Transverse colon (tissue), 4 donors: ENCODE data around the gene PDHX. TPM values are rescaled to one million over a fixed set of nuclear protein-coding genes. Genes with fewer than 3 reads are reported as not detected.

ENCODE experiments used
- DNase-seq: peaks from one replicate; pipeline ENCODE4 v3.0.0-alpha.2; 2019
- H3K27ac ChIP-seq, 4 donors: fragments of 200-600 bp; sonication (generic); 2 replicates each; pipeline ENCODE4 v1.5.1; 2016 to 2018; ENCODE audit warnings: inconsistent platforms in 4 of 4
- H3K27me3 ChIP-seq: fragments of 200-600 bp; sonication (generic); 2 replicates; pipeline ENCODE4 v1.5.1; 2017; ENCODE audit warnings: inconsistent platforms
- H3K36me3 ChIP-seq, 4 donors: fragments of 200-600 bp; sonication (generic); 2 replicates each; pipeline ENCODE4 v1.5.1; 2017 to 2019; ENCODE audit warnings: inconsistent platforms in 4 of 4
- H3K4me1 ChIP-seq, 4 donors: fragments of 200-600 bp; sonication (generic); 2 replicates each; pipeline ENCODE4 v1.5.1; 2017 to 2020; ENCODE audit warnings: inconsistent platforms in 4 of 4
- H3K4me3 ChIP-seq, 4 donors: fragments of 200-600 bp; sonication (generic); 1 replicate in 1 of 4; 2 replicates in 3 of 4; pipeline versions ENCODE4 v1.5.1 to v1.6.1; 2017 to 2019; ENCODE audit warnings: inconsistent platforms in 4 of 4
- H3K9me3 ChIP-seq, 2 donors: fragments of 200-600 bp; sonication (generic); 2 replicates each; pipeline ENCODE4 v1.5.1; 2017 to 2019; ENCODE audit warnings: inconsistent platforms in 2 of 2
- CTCF ChIP-seq, 5 experiments: fragments of 200-600 bp in 3 of 5; fragments of 450-650 bp in 2 of 5; sonication (generic) in 3 of 5; IDR thresholded peaks; 1 replicate in 2 of 5; 2 replicates in 3 of 5; pipeline ENCODE4 v1.5.1; 2016 to 2017; ENCODE audit warnings: antibody characterized with exemption in 5 of 5, inconsistent platforms in 3 of 5, mild to moderate bottlenecking in 2 of 5, moderate library complexity in 1 of 5
- EP300 ChIP-seq: sonication (generic); formaldehyde crosslinking; IDR thresholded peaks from one replicate; pipeline ENCODE4 v1.6.1; 2017; ENCODE audit warnings: antibody characterized with exemption, low read depth
- POLR2A ChIP-seq: fragments of 450-650 bp; IDR thresholded peaks from one replicate; pipeline ENCODE4 v1.6.1; 2016; ENCODE audit warnings: antibody characterized with exemption, mild to moderate bottlenecking, moderate library complexity
- POLR2AphosphoS5 ChIP-seq, 3 donors: sonication (generic); formaldehyde crosslinking; IDR thresholded peaks; one replicate each; pipeline ENCODE4 v1.6.1; 2016; ENCODE audit warnings: antibody characterized with exemption in 3 of 3
- WGBS, 2 donors: methylation state at CpG; one replicate each; pipeline ENCODE4 v1.1.5; 2018; ENCODE audit warnings: low coverage in 1 of 2; 5-methylcytosine and 5-hydroxymethylcytosine counted together
- in situ Hi-C, 4 donors: fragments of 200-750 bp; cut with MboI; loops; one replicate each; pipeline versions ENCODE4 v1.15.0 to v1.15.1; 2017; ENCODE audit warnings: low sequenced_read_pairs in 3 of 4, low pct_ligation_motif_present in 1 of 4, low pct_unique_long_range_greater_than_20kb in 1 of 4
- intact Hi-C: fragments of 100-400 bp; cut with DNase I; formaldehyde crosslinking; loops from one replicate; pipeline ENCODE4 v1.15.1; 2023; ENCODE audit warnings: low total_unique reads
- total RNA-seq, 4 donors: library from RNA; depleted of rRNA; stranded (reverse); fragments of >200 nt; gene quantifications; one replicate each; pipeline ENCODE4 v1.1.0, GENCODE V29; 2016

The PDHX gene
- total RNA-seq, 4 donors from 2014 or later, result 26.7 to 37.0 (median 36.7) TPM

- H3K4me1 ChIP-seq, result peaks cover 5 to 43% (median 24%) of the 10 kb centered on the region in 4 donors
- no peaks in the 10 kb centered on the region for H3K27me3 ChIP-seq
- H3K9me3 ChIP-seq, result no peaks in the 10 kb centered on the region
- TF ChIP-seq CTCF (IDR thresholded peaks at IDR 0.05) (no peak), POLR2A (no peak), EP300 (no peak), POLR2AphosphoS5 (IDR thresholded peaks at IDR 0.05) (no peak)
- intact Hi-C loops (no loop called here), in situ Hi-C loops (no loop called here)
- H3K36me3 ChIP-seq, result no peaks in the 10 kb centered on the region
- no peak overlapping the region for H3K4me3 ChIP-seq
- no peak overlapping the region for H3K27ac ChIP-seq
- no peak for DNase-seq
- WGBS, 2 donors, result 91 to 92% methylated on average over 3 to 4 of the region's 4 CpGs
Measured at GRCh38 chr11:35011389-35011788, 95.0 kb downstream of the PDHX start.

- in situ Hi-C loops (no loop called here), intact Hi-C loops (no loop called here)
- H3K9me3 ChIP-seq, result no peaks in the 10 kb centered on the region
- DNase-seq, result no peak
- H3K27me3 ChIP-seq, result no peaks in the 10 kb centered on the region
- H3K4me3 ChIP-seq, result no peak overlapping the region
- H3K4me1 ChIP-seq, result peaks cover 5 to 42% (median 25%) of the 10 kb centered on the region in 4 donors
- WGBS, 2 donors, result 89 to 100% methylated on average over 1 to 2 of the region's 2 CpGs
- no peak overlapping the region for H3K27ac ChIP-seq
- no peaks in the 10 kb centered on the region for H3K36me3 ChIP-seq
- TF ChIP-seq POLR2A (no peak), POLR2AphosphoS5 (IDR thresholded peaks at IDR 0.05) (no peak), CTCF (IDR thresholded peaks at IDR 0.05) (no peak), EP300 (no peak)
Measured at GRCh38 chr11:35011944-35012343, 95.5 kb downstream of the PDHX start.

DNA sequence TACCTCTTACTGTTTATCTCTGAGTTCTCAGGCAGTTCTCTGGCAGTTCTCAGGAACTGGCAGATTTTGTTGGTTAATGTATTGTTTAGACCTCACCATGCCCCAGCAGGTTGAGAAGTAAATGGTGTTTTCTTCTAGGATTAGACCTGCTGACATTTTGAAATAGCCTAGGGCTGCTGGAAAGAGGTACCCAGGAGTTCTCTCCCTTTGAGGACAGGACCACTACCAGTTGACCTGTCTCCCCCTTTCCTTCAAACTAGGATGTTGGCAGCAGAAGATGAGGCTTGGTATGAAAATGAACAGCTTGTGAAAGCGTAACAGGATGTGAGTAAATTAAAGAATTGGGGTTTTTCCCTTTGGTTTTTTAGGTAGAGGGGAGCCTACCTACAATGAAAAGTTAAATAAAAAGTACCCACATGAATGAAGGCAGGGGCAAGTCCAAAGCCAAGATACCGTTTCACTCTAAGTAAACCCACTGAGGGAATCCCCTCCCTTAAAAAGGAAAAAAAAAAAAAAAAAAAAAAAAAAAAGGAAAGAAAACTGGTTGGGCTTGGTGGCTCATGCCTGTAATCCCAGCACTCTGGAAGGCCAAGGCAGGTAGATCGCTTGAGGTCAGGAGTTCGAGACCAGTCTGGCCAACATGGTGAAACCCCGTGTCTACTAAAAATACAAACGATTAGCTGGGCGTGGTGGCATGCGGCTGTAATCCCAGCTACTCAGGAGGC is 96.2 kb downstream of the PDHX start:
- intact Hi-C loops, result no loop called here
- Histone ChIP-seq H3K27me3 (no peaks in the 10 kb centered on the region), H3K9me3 (no peaks in the 10 kb centered on the region), H3K36me3 (no peaks in the 10 kb centered on the region), H3K4me3 (no peak overlapping the region), H3K27ac (no peak overlapping the region), H3K4me1 (peaks cover 5 to 42% (median 28%) of the 10 kb centered on the region in 4 donors)
- no peak for TF ChIP-seq EP300
- no peak for TF ChIP-seq POLR2A
- no peak for TF ChIP-seq POLR2AphosphoS5 (IDR thresholded peaks at IDR 0.05)
- no peak for TF ChIP-seq CTCF (IDR thresholded peaks at IDR 0.05)
- 79 to 89% methylated on average over 8 of the region's 8 CpGs for WGBS, 2 donors
- no peak for DNase-seq
- in situ Hi-C loops, result no loop called here

DNA sequence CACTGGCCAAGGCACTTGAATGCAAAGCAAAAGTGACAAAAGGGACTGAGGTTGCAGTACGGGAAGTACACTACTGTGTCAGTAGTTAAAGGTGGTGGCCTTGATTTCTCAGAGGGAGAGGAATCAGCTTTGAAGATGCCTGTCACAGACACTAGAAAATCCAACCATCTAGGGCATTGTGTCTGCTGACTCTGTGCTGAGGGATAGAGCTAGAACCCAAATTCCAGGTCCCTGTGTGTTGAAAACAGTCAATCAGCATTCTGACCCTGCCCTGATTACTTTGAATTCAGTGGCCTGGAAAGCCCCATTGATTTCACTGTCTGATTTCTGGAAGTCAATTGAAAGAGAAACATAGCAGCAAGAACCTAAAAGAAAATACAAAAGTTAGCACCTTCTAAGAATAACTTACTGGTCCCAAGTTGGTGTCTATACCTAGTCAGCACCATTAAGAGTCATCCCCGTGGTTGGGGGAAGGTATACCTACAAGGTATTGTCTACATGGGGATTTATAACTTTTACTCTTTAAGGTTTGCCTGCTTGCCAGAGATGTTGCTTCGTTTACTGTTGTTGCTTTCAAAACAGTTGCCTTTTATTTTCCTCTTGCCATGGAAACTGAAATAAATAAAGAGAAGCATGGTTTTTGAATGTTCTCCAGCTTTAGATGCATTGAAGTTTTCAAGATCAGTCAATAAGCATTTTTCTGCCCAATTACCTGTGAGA is 97.3 kb downstream of the PDHX start:
- no peaks in the 10 kb centered on the region for H3K36me3 ChIP-seq
- in situ Hi-C loops, result no loop called here
- H3K27me3 ChIP-seq, result no peaks in the 10 kb centered on the region
- TF ChIP-seq CTCF (IDR thresholded peaks at IDR 0.05), result no peak
- TF ChIP-seq POLR2AphosphoS5 (IDR thresholded peaks at IDR 0.05), result no peak
- TF ChIP-seq POLR2A, result no peak
- no peak for TF ChIP-seq EP300
- peaks cover 5 to 36% (median 22%) of the 10 kb centered on the region in 4 donors for H3K4me1 ChIP-seq
- H3K27ac ChIP-seq, result peak overlapping the region in 2 of 4 donors; percentile 28
- DNase-seq, result no peak
- WGBS, 2 donors, result 52 to 71% methylated on average over 3 of the region's 3 CpGs
- no peaks in the 10 kb centered on the region for H3K9me3 ChIP-seq
- no peak overlapping the region for H3K4me3 ChIP-seq
- intact Hi-C loops, result no loop called here
